Activated T-cell treated with anti-CD3 and anti-CD28 coated beads, Interleukin-2, amount 50 U/mL, for 24 hours (primary cell): ENCODE results near the gene ITK.

Source experiments
- DNase-seq: peaks from one replicate; pipeline ENCODE4 v3.0.0-alpha.2; 2020
- H3K27ac Mint-ChIP-seq: 2 replicates; pipeline ENCODE4 v1.8.0; 2020; ENCODE audit warnings: mild to moderate bottlenecking, mixed read lengths
- H3K27me3 Mint-ChIP-seq: 2 replicates; pipeline ENCODE4 v1.8.0; 2020; ENCODE audit warnings: mixed read lengths
- H3K36me3 Mint-ChIP-seq: 2 replicates; pipeline ENCODE4 v1.8.0; 2020; ENCODE audit warnings: low read depth, mixed read lengths
- H3K4me1 Mint-ChIP-seq: 2 replicates; pipeline ENCODE4 v1.8.0; 2020; ENCODE audit warnings: low read depth, mixed read lengths
- H3K4me3 Mint-ChIP-seq: 2 replicates; pipeline ENCODE4 v1.8.0; 2020; ENCODE audit warnings: mild to moderate bottlenecking, moderate library complexity, mixed read lengths
- H3K9me3 Mint-ChIP-seq: 2 replicates; pipeline ENCODE4 v1.8.0; 2020; ENCODE audit warnings: mixed read lengths

Gene ITK

GRCh38 chr5:157284458-157285212, 104.0 kb downstream of the ITK start:
- Mint-ChIP-seq H3K36me3 (peaks cover 75% of the 10 kb centered on the region), H3K27me3 (no peaks in the 10 kb centered on the region), H3K4me1 (peaks cover 84% of the 10 kb centered on the region), H3K9me3 (peaks cover 5% of the 10 kb centered on the region), H3K4me3 (no peak overlapping the region), H3K27ac (peak overlapping the region; percentile 65)
- DNase-seq, result no peak

- H3K9me3 Mint-ChIP-seq, result peaks cover 5% of the 10 kb centered on the region
- peak overlapping the region; percentile 66 for H3K27ac Mint-ChIP-seq
- peaks cover 86% of the 10 kb centered on the region for H3K4me1 Mint-ChIP-seq
- no peaks in the 10 kb centered on the region for H3K27me3 Mint-ChIP-seq
- DNase-seq, result no peak
- peaks cover 81% of the 10 kb centered on the region for H3K36me3 Mint-ChIP-seq
- H3K4me3 Mint-ChIP-seq, result no peak overlapping the region
Observed at GRCh38 chr5:157285310-157286035, 104.8 kb downstream of the ITK start.

GRCh38 chr5:157286761-157287211, 106.1 kb downstream of the ITK start:
- Mint-ChIP-seq H3K27ac (peak overlapping the region; percentile 66), H3K4me3 (no peak overlapping the region), H3K4me1 (peaks cover 86% of the 10 kb centered on the region), H3K36me3 (peaks cover 85% of the 10 kb centered on the region), H3K27me3 (no peaks in the 10 kb centered on the region), H3K9me3 (peaks cover 3% of the 10 kb centered on the region)
- no peak for DNase-seq

GRCh38 chr5:157288405-157289163, 107.9 kb downstream of the ITK start:
- H3K4me3 Mint-ChIP-seq, result no peak overlapping the region
- no peak for DNase-seq
- no peaks in the 10 kb centered on the region for H3K9me3 Mint-ChIP-seq
- peaks cover 90% of the 10 kb centered on the region for H3K36me3 Mint-ChIP-seq
- peak overlapping the region; percentile 77 for H3K27ac Mint-ChIP-seq
- peaks cover 85% of the 10 kb centered on the region for H3K4me1 Mint-ChIP-seq
- H3K27me3 Mint-ChIP-seq, result no peaks in the 10 kb centered on the region

GRCh38 chr5:157289164-157289819, 108.7 kb downstream of the ITK start:
- peaks cover 94% of the 10 kb centered on the region for H3K36me3 Mint-ChIP-seq

GRCh38 chr5:157290156-157290980, 109.7 kb downstream of the ITK start:
- Mint-ChIP-seq H3K27me3 (no peaks in the 10 kb centered on the region), H3K4me1 (peaks cover 84% of the 10 kb centered on the region), H3K36me3 (peaks cover 93% of the 10 kb centered on the region), H3K4me3 (no peak overlapping the region), H3K27ac (peak overlapping the region; percentile 88), H3K9me3 (no peaks in the 10 kb centered on the region)
- DNase-seq, result no peak

More at GRCh38 chr5:157289164-157289819, 108.7 kb downstream of the ITK start:
- Mint-ChIP-seq H3K4me3 (no peak overlapping the region), H3K9me3 (no peaks in the 10 kb centered on the region), H3K27me3 (no peaks in the 10 kb centered on the region), H3K4me1 (peaks cover 86% of the 10 kb centered on the region), H3K27ac (peak overlapping the region; percentile 77)
- DNase-seq, result no peak

GRCh38 chr5:157290981-157291711, 110.5 kb downstream of the ITK start:
- no peaks in the 10 kb centered on the region for H3K27me3 Mint-ChIP-seq
- peaks cover 95% of the 10 kb centered on the region for H3K36me3 Mint-ChIP-seq
- peaks cover 85% of the 10 kb centered on the region for H3K4me1 Mint-ChIP-seq
- H3K27ac Mint-ChIP-seq, result peak overlapping the region; percentile 88
- no peaks in the 10 kb centered on the region for H3K9me3 Mint-ChIP-seq
- H3K4me3 Mint-ChIP-seq, result no peak overlapping the region
- DNase-seq, result no peak

GRCh38 chr5:157292599-157292998, 112.0 kb downstream of the ITK start:
- Mint-ChIP-seq H3K4me3 (no peak overlapping the region), H3K9me3 (no peaks in the 10 kb centered on the region), H3K27me3 (no peaks in the 10 kb centered on the region), H3K27ac (peak overlapping the region; percentile 89), H3K4me1 (peaks cover 79% of the 10 kb centered on the region), H3K36me3 (peaks cover 97% of the 10 kb centered on the region)
- no peak for DNase-seq

- peaks cover 97% of the 10 kb centered on the region for H3K36me3 Mint-ChIP-seq
- no peaks in the 10 kb centered on the region for H3K9me3 Mint-ChIP-seq
- H3K4me3 Mint-ChIP-seq, result no peak overlapping the region
- H3K4me1 Mint-ChIP-seq, result peaks cover 60% of the 10 kb centered on the region
- no peak for DNase-seq
- H3K27me3 Mint-ChIP-seq, result no peaks in the 10 kb centered on the region
- H3K27ac Mint-ChIP-seq, result peak overlapping the region; percentile 89
Observed at GRCh38 chr5:157294407-157295091, 113.9 kb downstream of the ITK start.

GRCh38 chr5:157295247-157295646, 114.6 kb downstream of the ITK start:
- Mint-ChIP-seq H3K4me1 (peaks cover 54% of the 10 kb centered on the region), H3K27ac (peak overlapping the region; percentile 87), H3K36me3 (peaks cover 97% of the 10 kb centered on the region), H3K27me3 (no peaks in the 10 kb centered on the region), H3K9me3 (no peaks in the 10 kb centered on the region), H3K4me3 (no peak overlapping the region)
- DNase-seq, result no peak

- Mint-ChIP-seq H3K9me3 (no peaks in the 10 kb centered on the region), H3K27me3 (no peaks in the 10 kb centered on the region), H3K27ac (peak overlapping the region; percentile 83), H3K4me3 (no peak overlapping the region), H3K4me1 (peaks cover 44% of the 10 kb centered on the region), H3K36me3 (peaks cover 100% of the 10 kb centered on the region)
- no peak for DNase-seq
Observed at GRCh38 chr5:157300564-157300963, 119.9 kb downstream of the ITK start.

GRCh38 chr5:157301066-157301465, 120.4 kb downstream of the ITK start:
- H3K36me3 Mint-ChIP-seq, result peaks cover 100% of the 10 kb centered on the region
- H3K4me1 Mint-ChIP-seq, result peaks cover 46% of the 10 kb centered on the region
- no peak overlapping the region for H3K4me3 Mint-ChIP-seq
- H3K9me3 Mint-ChIP-seq, result no peaks in the 10 kb centered on the region
- no peaks in the 10 kb centered on the region for H3K27me3 Mint-ChIP-seq
- no peak for DNase-seq
- peak overlapping the region; percentile 83 for H3K27ac Mint-ChIP-seq
